GM10248 (cell line): ENCODE results near the gene KIF23.

ENCODE experiments used
- CTCF ChIA-PET: fragments of 300-600 bp; sonication (Branson Sonifier 250); formaldehyde crosslinking; extraction: SDS; loops from one replicate; lab custom pipeline; 2021; ENCODE audit warnings: antibody characterized with exemption; lab: Yijun Ruan, JAX
- POLR2A ChIA-PET: fragments of 350-650 bp; sonication (Branson Sonifier 250); formaldehyde crosslinking; extraction: SDS; loops from one replicate; lab custom pipeline; 2020; ENCODE audit warnings: antibody characterized with exemption; lab: Yijun Ruan, JAX
- DNase-seq: peaks from one replicate; pipeline ENCODE4 v3.0.0; 2012; ENCODE audit errors: extremely low spot score
- TF ChIP-seq, protein P1 (sequence below): IDR thresholded peaks from 2 replicates; pipeline ENCODE4 v1.5.1; 2012; ENCODE audit warnings: mild to moderate bottlenecking, low read depth; ENCODE audit errors: extremely low read depth, missing control alignments, control extremely low read depth

The KIF23 gene

DNA sequence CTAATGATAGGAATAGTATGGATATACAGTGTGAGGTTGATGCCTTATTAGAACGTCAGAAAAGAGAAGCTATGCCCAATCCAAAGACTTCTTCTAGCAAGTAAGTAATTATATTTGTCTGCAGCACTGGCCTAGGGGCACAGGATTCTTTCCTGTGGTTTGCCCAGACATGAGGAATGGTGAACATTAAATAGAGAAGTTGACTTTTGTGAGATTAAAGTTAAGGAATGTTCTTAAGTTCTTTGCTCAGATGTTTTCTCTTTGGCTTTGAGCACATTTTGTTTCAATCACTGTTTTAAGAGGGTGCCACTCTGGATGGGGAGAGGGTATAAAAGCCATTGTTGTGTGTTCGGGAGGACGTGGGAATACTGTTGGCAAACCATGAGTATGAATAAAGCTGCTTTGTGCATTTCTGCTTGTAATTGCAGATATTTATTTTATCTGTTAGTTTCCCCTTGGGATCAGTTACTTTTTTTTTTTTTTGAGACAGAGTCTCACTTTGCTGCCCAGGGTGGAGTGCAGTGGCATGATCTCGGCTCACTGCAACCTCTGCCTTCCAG is 8.3 kb downstream of the KIF23 start:
- CTCF ChIA-PET: interaction anchor here (1.3 kb wide), 1 partner anchor 11 kb away, joined by 3 read pairs; no protein-coding TSS in a partner anchor
- DNase-seq: no peak
- TF ChIP-seq, protein P1, sequence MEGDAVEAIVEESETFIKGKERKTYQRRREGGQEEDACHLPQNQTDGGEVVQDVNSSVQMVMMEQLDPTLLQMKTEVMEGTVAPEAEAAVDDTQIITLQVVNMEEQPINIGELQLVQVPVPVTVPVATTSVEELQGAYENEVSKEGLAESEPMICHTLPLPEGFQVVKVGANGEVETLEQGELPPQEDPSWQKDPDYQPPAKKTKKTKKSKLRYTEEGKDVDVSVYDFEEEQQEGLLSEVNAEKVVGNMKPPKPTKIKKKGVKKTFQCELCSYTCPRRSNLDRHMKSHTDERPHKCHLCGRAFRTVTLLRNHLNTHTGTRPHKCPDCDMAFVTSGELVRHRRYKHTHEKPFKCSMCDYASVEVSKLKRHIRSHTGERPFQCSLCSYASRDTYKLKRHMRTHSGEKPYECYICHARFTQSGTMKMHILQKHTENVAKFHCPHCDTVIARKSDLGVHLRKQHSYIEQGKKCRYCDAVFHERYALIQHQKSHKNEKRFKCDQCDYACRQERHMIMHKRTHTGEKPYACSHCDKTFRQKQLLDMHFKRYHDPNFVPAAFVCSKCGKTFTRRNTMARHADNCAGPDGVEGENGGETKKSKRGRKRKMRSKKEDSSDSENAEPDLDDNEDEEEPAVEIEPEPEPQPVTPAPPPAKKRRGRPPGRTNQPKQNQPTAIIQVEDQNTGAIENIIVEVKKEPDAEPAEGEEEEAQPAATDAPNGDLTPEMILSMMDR: no peak
- POLR2A ChIA-PET: interaction anchor here (0.7 kb wide), 1 partner anchor 391 kb away, joined by 3 read pairs; no protein-coding TSS in a partner anchor

DNA sequence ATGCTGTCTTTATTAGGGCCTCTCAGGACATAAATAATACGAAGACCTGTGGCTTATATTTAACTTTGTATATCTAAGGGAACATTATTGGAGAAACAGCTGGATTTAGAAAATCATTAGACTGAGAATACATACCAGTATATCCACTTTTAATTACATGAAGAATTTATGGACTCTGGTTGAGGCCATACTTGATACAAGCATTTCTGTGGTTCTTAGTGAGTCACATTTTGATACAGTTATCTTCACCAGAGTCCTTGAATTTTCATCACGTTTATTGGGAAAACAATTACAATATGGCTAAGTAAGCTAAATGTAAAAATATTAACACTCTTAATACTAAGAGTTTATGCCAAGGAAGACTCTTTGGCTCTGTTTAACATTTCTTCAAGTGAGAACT is 9.9 kb downstream of the KIF23 start:
- TF ChIP-seq, protein P1: no peak
- POLR2A ChIA-PET: no interaction called here
- DNase-seq: no peak
- CTCF ChIA-PET: interaction anchor here (1.0 to 1.3 kb wide), 2 partner anchors 10 to 12 kb away, joined by 3 read pairs; partner anchors contain the start of gene KIF23

DNA sequence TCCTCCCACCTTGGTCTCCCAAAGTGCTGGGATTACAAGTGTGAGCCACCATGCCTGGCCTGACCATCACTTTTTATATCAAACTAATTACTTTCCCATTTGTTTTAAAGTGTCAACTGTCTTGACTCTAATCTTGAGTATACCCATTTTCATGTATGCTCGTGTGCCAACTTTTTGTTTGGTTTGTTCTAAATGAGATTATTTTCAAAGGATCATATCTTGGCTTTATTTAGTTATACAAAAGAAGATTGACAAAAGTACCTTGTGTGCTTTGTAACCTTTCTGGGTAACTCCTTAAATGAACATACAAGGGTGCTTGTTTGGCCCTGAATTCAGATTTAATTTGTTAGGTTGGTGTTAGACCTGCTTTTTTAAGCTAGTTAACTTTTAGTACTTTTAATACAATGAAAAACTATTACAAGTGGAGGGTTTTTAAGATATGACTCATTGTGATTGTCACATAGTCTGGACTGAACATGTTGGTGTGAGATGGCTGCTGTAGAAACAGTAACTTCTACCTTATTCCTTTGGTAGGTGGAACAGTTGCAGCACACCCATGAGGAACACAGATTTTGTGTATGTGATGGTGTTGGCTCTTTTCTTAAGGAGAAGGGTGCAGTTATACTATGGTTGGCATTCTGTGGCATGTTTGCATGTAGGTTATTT is 10.7 kb downstream of the KIF23 start:
- ChIA-PET CTCF (interaction anchor here (1.0 to 1.3 kb wide), 3 partner anchors 11 to 21 kb away, joined by 3 read pairs; partner anchors contain the start of gene KIF23), POLR2A (no interaction called here)
- no peak for DNase-seq
- TF ChIP-seq, protein P1: no peak

DNA sequence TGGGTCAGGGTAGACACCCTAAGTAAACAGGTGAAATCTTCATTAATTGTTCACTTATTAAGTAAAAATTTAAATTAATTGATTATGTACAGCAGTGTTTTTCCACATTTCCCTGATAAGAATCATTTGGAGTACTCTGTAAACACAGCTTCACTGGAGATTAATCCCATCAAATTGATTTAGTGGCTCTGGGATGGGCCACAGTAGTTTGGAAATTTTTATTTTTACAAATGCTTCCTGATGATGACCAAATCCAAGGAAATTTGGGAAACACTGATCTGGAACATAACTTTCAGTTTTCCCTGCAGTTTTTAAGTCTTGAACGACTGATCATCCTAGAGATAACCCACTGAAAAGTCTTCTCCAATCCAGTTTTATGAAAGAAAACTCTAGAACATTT is 19.7 kb downstream of the KIF23 start:
- CTCF ChIA-PET: interaction anchor here (0.8 to 4.8 kb wide), 3 partner anchors 12 to 28 kb away, joined by 3 to 20 read pairs (median 16); partner anchors contain the start of gene RPLP1
- DNase-seq: no peak
- TF ChIP-seq, protein P1: no peak
- POLR2A ChIA-PET: no interaction called here

GRCh38 chr15:69434238-69434637 is 20.1 kb downstream of the KIF23 start:
- ChIA-PET POLR2A (interaction anchor here (1.1 kb wide), 1 partner anchor 19 kb away, joined by 7 read pairs; no protein-coding TSS in a partner anchor), CTCF (interaction anchor here (4.8 kb wide), 1 partner anchor 28 kb away, joined by 20 read pairs; no protein-coding TSS in a partner anchor)
- no peak for DNase-seq
- TF ChIP-seq, protein P1: no peak

- ChIA-PET POLR2A (interaction anchor here (1.1 kb wide), 1 partner anchor 19 kb away, joined by 7 read pairs; no protein-coding TSS in a partner anchor), CTCF (no interaction called here)
- TF ChIP-seq, protein P1: no peak
- no peak for DNase-seq
These were observed 20.5 kb downstream of the KIF23 start for GRCh38 chr15:69434679-69435078.
